OCI-LY7 (cell line): ENCODE measurements around the gene TNS3.

Experiments
- CTCF ChIP-seq: fragments of 200-600 bp; sonication (generic); conservative IDR thresholded peaks from 2 replicates; pipeline ENCODE4 v1.5.1; 2014; ENCODE audit warnings: mild to moderate bottlenecking, antibody characterized with exemption, low read length, moderate library complexity, mixed read lengths
- EZH2phosphoT487 ChIP-seq: fragments of 200-600 bp; sonication (generic); IDR thresholded peaks from 2 replicates; pipeline ENCODE4 v1.6.1; 2018; ENCODE audit warnings: low read depth, borderline replicate concordance, mild to moderate bottlenecking, mixed run types, antibody characterized with exemption, low read length, moderate library complexity, mixed read lengths

GRCh38 chr7:47577321-47577919 lies 4.5 kb downstream of the TNS3 start:
- no peak for TF ChIP-seq CTCF
- no peak for TF ChIP-seq EZH2phosphoT487
